SK-N-SH (cell line): ENCODE measurements around the gene LSM3. TPM values are rescaled to one million over a fixed set of nuclear protein-coding genes. Genes with fewer than 3 reads are reported as not detected.

Source experiments
- CTCF ChIA-PET: fragments of 300-600, 350-600 bp; formaldehyde crosslinking; extraction: SDS; loops from one replicate; lab custom pipeline; 2021; lab: Yijun Ruan, JAX
- POLR2A ChIA-PET: fragments of 350-600 bp; sonication (Branson Sonifier 250); formaldehyde crosslinking; extraction: SDS; loops from one replicate; lab custom pipeline; 2020; ENCODE audit warnings: antibody characterized with exemption, inconsistent platforms; lab: Yijun Ruan, JAX
- DNase-seq: peaks from one replicate; pipeline ENCODE4 v3.0.0; 2012
- H2AFZ ChIP-seq: fragments of 200-600 bp; sonication (generic); 2 replicates; pipeline ENCODE4 v1.8.1; 2016; ENCODE audit warnings: antibody characterized with exemption, mild to moderate bottlenecking, low read depth
- H3F3A ChIP-seq: fragments of 200-600 bp; sonication (generic); replicated peaks from 2 replicates; pipeline ENCODE3; 2016; ENCODE audit warnings: antibody characterized with exemption, mild to moderate bottlenecking; ENCODE audit not compliant: insufficient read depth
- H3K27ac ChIP-seq, 2 experiments: fragments of 200-500 bp in 1 of 2; fragments of 200-600 bp in 1 of 2; sonication (Bioruptor generic) in 1 of 2; sonication (generic), shearing (Covaris generic) in 1 of 2; 2 replicates each; pipeline versions ENCODE4 v1.5.1 to v1.6.1; 2014 to 2016; ENCODE audit warnings: low read depth in 2 of 2, inconsistent platforms in 1 of 2, low read length in 1 of 2, mild to moderate bottlenecking in 1 of 2, mixed read lengths in 1 of 2
- H3K27me3 ChIP-seq: fragments of 200-600 bp; sonication (generic), shearing (Covaris generic); 2 replicates; pipeline ENCODE4 v1.6.1; 2016; ENCODE audit warnings: mixed run types; ENCODE audit not compliant: insufficient read depth
- H3K36me3 ChIP-seq, 2 experiments: fragments of 200-500 bp in 1 of 2; fragments of 200-600 bp in 1 of 2; sonication (Bioruptor generic) in 1 of 2; sonication (generic) in 1 of 2; replicated peaks in 1 of 2; 2 replicates each; pipeline versions ENCODE3 to v1.5.1; 2014 to 2016; ENCODE audit warnings: low read length in 1 of 2, mild to moderate bottlenecking in 1 of 2; ENCODE audit not compliant: insufficient read depth in 2 of 2, control insufficient read depth in 1 of 2
- H3K4me1 ChIP-seq, 2 experiments: fragments of 200-500 bp in 1 of 2; fragments of 200-600 bp in 1 of 2; sonication (Bioruptor generic) in 1 of 2; sonication (generic), shearing (Covaris generic) in 1 of 2; 2 replicates each; pipeline versions ENCODE4 v1.5.1 to v1.6.1; 2014 to 2016; ENCODE audit warnings: low read depth in 1 of 2, low read length in 1 of 2, mixed run types in 1 of 2; ENCODE audit not compliant: insufficient read depth in 2 of 2, control insufficient read depth in 1 of 2
- H3K4me2 ChIP-seq: fragments of 200-600 bp; sonication (generic), shearing (Covaris generic); 2 replicates; pipeline ENCODE4 v1.6.1; 2017; ENCODE audit warnings: mixed run types
- H3K4me3 ChIP-seq, 2 experiments: fragments of 200-500 bp in 1 of 2; fragments of 200-600 bp in 1 of 2; sonication (Bioruptor generic) in 1 of 2; sonication (generic), shearing (Covaris generic) in 1 of 2; 2 replicates each; pipeline versions ENCODE4 v1.5.1 to v1.8.1; 2014 to 2016; ENCODE audit warnings: low read depth in 2 of 2, inconsistent platforms in 1 of 2, low read length in 1 of 2, mild to moderate bottlenecking in 1 of 2, mixed read lengths in 1 of 2, moderate library complexity in 1 of 2
- H3K79me2 ChIP-seq: fragments of 200-600 bp; sonication (generic); 2 replicates; pipeline ENCODE4 v1.8.1; 2017; ENCODE audit warnings: mild to moderate bottlenecking; ENCODE audit not compliant: insufficient read depth
- H3K9ac ChIP-seq: fragments of 200-600 bp; sonication (generic); 2 replicates; pipeline ENCODE4 v1.6.1; 2017; ENCODE audit warnings: mixed run types
- H3K9me2 ChIP-seq: fragments of 200-600 bp; sonication (generic); 2 replicates; pipeline ENCODE4 v1.6.1; 2017; ENCODE audit warnings: mixed run types
- H3K9me3 ChIP-seq: fragments of 200-600 bp; sonication (generic); 2 replicates; pipeline ENCODE4 v1.6.1; 2017; ENCODE audit warnings: mixed run types, mild to moderate bottlenecking, moderate library complexity
- H4K20me1 ChIP-seq: fragments of 200-600 bp; sonication (generic); 2 replicates; pipeline ENCODE4 v1.6.1; 2017; ENCODE audit warnings: mild to moderate bottlenecking, mixed run types; ENCODE audit not compliant: insufficient read depth
- EZH2phosphoT487 ChIP-seq: fragments of 200-600 bp; sonication (generic); IDR thresholded peaks from 2 replicates; pipeline ENCODE4 v1.6.1; 2017; ENCODE audit warnings: low read depth, mixed run types, mild to moderate bottlenecking, antibody characterized with exemption, moderate library complexity, borderline replicate concordance
- FOSL2 ChIP-seq: IDR thresholded peaks from 2 replicates; pipeline ENCODE4 v1.4.0; 2012; ENCODE audit warnings: low read depth, mild to moderate bottlenecking, moderate library complexity, borderline replicate concordance
- JUND ChIP-seq: IDR thresholded peaks from 2 replicates; pipeline ENCODE4 v1.4.0; 2012
- MEF2A ChIP-seq: IDR thresholded peaks from 2 replicates; pipeline ENCODE4 v1.4.0; 2012; ENCODE audit warnings: low read depth, borderline replicate concordance
- NFIC ChIP-seq: IDR thresholded peaks from 2 replicates; pipeline ENCODE4 v1.4.0; 2012; ENCODE audit warnings: borderline replicate concordance
- SMC3 ChIP-seq: IDR thresholded peaks from 2 replicates; pipeline ENCODE4 v1.6.1; 2012; ENCODE audit warnings: low read depth, low read length, improper control_type of control experiment
- YY1 ChIP-seq: IDR thresholded peaks from 2 replicates; pipeline ENCODE4 v1.4.0; 2012; ENCODE audit warnings: low read depth, mild to moderate bottlenecking
- WGBS: methylation state at CpG from one replicate; pipeline ENCODE4 v1.1.6; 2017; ENCODE audit warnings: low lambda C conversion rate; 5-methylcytosine and 5-hydroxymethylcytosine counted together
- polyA plus RNA-seq, 3 experiments: library from polyadenylated mRNA; depleted of rRNA; stranded (reverse); fragments of >200 nt; gene quantifications; 2 replicates each; pipeline ENCODE4 v1.2.3, GENCODE V29; 2012
- TF ChIP-seq, protein P1 (sequence below): IDR thresholded peaks from 2 replicates; pipeline ENCODE4 v1.4.0; 2012; ENCODE audit warnings: low read depth, borderline replicate concordance
- TF ChIP-seq, protein P2 (sequence below): IDR thresholded peaks from 2 replicates; pipeline ENCODE4 v1.6.1; 2012; ENCODE audit warnings: mild to moderate bottlenecking, low read depth, low read length, moderate library complexity
- TF ChIP-seq, protein P3 (sequence below): IDR thresholded peaks from 2 replicates; pipeline ENCODE4 v1.4.0; 2012; ENCODE audit warnings: low read depth, borderline replicate concordance
- TF ChIP-seq, protein P4 (sequence below): fragments of 150-350 bp; IDR thresholded peaks from 2 replicates; pipeline ENCODE4 v1.6.1; 2017; ENCODE audit warnings: antibody characterized with exemption, low read length, low read depth, borderline replicate concordance
- TF ChIP-seq, protein P5 (sequence below): IDR thresholded peaks from 2 replicates; pipeline ENCODE4 v1.4.0; 2012; ENCODE audit warnings: low read depth

Gene LSM3
- polyA plus RNA-seq, 1 of the 3 experiments (the other 2 are of a cell fraction) = 5.1 TPM

DNA sequence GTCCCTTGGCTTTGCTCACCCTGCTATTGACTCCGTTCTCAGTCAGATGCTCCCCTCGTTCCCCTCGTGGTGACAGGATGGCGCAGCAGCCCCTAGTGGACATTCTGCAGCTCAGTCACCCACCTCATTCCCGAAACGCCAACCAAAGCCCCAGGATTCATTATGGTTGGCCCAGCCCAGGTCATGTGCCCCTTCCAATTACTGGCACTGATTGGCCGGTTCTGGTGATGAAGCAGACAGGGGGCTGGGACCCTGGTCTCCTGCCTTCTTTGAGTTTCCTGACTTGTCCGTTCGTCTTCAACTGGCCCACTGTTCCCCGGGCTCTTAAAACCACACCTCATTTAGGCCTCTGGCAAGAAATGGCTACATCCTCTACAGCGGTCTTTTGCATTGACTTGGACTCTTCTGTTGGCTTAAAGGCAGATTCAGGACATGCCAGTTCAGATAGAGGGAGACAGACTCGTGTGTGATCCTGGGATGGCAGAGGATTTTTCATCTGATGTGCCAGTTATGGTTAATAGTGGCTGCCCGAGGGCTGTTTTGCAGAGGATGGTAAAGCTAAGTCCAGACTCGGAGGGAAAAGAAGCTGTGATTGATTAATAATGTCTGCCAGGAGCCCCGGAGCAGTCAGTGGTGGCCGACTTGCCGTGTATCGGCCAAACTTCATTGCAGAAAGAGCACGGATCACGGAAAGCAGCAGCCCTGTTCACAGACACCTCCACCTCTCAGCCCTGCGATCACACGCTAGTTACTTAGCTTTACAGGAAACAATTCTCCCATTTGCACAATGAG lies 37.8 kb downstream of the LSM3 start (continued):
- TF ChIP-seq SMC3 (peak; percentile 57), JUND (no peak), NFIC (no peak)
- TF ChIP-seq, protein P1, sequence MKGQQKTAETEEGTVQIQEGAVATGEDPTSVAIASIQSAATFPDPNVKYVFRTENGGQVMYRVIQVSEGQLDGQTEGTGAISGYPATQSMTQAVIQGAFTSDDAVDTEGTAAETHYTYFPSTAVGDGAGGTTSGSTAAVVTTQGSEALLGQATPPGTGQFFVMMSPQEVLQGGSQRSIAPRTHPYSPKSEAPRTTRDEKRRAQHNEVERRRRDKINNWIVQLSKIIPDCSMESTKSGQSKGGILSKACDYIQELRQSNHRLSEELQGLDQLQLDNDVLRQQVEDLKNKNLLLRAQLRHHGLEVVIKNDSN = peak; percentile 92
- TF ChIP-seq, protein P2, sequence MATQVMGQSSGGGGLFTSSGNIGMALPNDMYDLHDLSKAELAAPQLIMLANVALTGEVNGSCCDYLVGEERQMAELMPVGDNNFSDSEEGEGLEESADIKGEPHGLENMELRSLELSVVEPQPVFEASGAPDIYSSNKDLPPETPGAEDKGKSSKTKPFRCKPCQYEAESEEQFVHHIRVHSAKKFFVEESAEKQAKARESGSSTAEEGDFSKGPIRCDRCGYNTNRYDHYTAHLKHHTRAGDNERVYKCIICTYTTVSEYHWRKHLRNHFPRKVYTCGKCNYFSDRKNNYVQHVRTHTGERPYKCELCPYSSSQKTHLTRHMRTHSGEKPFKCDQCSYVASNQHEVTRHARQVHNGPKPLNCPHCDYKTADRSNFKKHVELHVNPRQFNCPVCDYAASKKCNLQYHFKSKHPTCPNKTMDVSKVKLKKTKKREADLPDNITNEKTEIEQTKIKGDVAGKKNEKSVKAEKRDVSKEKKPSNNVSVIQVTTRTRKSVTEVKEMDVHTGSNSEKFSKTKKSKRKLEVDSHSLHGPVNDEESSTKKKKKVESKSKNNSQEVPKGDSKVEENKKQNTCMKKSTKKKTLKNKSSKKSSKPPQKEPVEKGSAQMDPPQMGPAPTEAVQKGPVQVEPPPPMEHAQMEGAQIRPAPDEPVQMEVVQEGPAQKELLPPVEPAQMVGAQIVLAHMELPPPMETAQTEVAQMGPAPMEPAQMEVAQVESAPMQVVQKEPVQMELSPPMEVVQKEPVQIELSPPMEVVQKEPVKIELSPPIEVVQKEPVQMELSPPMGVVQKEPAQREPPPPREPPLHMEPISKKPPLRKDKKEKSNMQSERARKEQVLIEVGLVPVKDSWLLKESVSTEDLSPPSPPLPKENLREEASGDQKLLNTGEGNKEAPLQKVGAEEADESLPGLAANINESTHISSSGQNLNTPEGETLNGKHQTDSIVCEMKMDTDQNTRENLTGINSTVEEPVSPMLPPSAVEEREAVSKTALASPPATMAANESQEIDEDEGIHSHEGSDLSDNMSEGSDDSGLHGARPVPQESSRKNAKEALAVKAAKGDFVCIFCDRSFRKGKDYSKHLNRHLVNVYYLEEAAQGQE = no peak

DNA sequence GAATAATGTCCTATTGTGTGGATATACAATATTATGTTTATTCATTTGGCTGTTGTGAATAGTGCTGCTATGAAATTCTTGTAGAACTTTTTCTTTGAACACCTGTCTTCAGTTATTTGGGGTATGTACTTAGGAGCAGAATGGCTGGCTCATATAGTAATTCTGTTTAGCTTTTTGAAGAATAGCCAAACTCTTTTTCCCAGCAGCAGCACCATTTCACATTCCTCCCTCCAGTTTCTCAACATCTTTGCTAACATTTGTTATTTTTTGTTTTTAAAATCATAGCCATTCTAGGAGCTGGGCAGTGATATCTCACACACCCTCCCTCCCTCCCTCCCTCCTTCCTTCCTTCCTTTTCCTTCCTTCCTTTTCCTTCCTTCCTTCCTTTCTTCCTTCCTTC lies 39.7 kb downstream of the LSM3 start:
- Histone ChIP-seq H3F3A (peaks cover 3% of the 10 kb centered on the region), H3K9ac (no peak overlapping the region), H3K27ac (no peak overlapping the region), H3K4me2 (no peak overlapping the region), H3K9me3 (peaks cover 14% of the 10 kb centered on the region), H3K36me3 (no peaks in the 10 kb centered on the region), H3K4me1 (peaks cover 0 to 4% of the 10 kb centered on the region in 2 experiments; a peak in 1 of 4 replicates), H3K27me3 (no peaks in the 10 kb centered on the region), H2AFZ (no peak overlapping the region), H3K4me3 (no peak overlapping the region), H4K20me1 (no peaks in the 10 kb centered on the region), H3K9me2 (no peaks in the 10 kb centered on the region), H3K79me2 (no peaks in the 10 kb centered on the region)
- POLR2A ChIA-PET = no interaction called here
- CTCF ChIA-PET = interaction anchor here (8.1 kb wide), 1 partner anchor 14 kb away, joined by 115 read pairs; no protein-coding TSS in a partner anchor
- DNase-seq = no peak
- TF ChIP-seq NFIC = no peak
- no peak for TF ChIP-seq FOSL2

DNA sequence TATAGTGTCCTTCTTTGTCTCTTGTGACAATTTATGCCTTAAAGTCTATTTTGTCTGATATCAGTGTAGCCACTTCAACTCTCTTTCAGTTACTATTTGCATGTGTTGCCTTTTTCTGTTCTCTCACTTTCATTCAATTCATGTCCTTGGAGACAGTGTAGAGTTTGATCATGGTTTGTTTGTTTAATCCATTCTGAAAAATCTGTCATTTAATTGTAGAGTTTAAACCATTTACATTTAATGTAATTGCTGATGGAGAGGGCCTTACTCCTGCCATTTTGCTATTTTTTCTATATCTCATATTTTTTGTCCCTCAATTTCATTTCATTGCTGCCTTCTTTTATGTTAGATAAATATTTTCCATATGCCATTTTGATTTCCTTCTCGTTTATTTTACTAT lies 42.3 kb downstream of the LSM3 start:
- Histone ChIP-seq H3K4me3 (no peak overlapping the region), H3K27ac (no peak overlapping the region), H3K9ac (no peak overlapping the region), H3K79me2 (no peaks in the 10 kb centered on the region), H3F3A (peaks cover 3% of the 10 kb centered on the region), H3K4me2 (no peak overlapping the region), H2AFZ (no peak overlapping the region), H3K4me1 (peaks cover 0 to 8% of the 10 kb centered on the region in 2 experiments; a peak in 1 of 4 replicates), H3K36me3 (no peaks in the 10 kb centered on the region), H3K9me2 (no peaks in the 10 kb centered on the region), H3K9me3 (peaks cover 14% of the 10 kb centered on the region), H3K27me3 (no peaks in the 10 kb centered on the region), H4K20me1 (no peaks in the 10 kb centered on the region)
- TF ChIP-seq EZH2phosphoT487 (no peak), NFIC (no peak), MEF2A (no peak), YY1 (no peak)
- TF ChIP-seq, protein P3, sequence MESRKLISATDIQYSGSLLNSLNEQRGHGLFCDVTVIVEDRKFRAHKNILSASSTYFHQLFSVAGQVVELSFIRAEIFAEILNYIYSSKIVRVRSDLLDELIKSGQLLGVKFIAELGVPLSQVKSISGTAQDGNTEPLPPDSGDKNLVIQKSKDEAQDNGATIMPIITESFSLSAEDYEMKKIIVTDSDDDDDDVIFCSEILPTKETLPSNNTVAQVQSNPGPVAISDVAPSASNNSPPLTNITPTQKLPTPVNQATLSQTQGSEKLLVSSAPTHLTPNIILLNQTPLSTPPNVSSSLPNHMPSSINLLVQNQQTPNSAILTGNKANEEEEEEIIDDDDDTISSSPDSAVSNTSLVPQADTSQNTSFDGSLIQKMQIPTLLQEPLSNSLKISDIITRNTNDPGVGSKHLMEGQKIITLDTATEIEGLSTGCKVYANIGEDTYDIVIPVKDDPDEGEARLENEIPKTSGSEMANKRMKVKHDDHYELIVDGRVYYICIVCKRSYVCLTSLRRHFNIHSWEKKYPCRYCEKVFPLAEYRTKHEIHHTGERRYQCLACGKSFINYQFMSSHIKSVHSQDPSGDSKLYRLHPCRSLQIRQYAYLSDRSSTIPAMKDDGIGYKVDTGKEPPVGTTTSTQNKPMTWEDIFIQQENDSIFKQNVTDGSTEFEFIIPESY = no peak
- TF ChIP-seq, protein P4, sequence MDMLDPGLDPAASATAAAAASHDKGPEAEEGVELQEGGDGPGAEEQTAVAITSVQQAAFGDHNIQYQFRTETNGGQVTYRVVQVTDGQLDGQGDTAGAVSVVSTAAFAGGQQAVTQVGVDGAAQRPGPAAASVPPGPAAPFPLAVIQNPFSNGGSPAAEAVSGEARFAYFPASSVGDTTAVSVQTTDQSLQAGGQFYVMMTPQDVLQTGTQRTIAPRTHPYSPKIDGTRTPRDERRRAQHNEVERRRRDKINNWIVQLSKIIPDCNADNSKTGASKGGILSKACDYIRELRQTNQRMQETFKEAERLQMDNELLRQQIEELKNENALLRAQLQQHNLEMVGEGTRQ = no peak
- TF ChIP-seq, protein P5, sequence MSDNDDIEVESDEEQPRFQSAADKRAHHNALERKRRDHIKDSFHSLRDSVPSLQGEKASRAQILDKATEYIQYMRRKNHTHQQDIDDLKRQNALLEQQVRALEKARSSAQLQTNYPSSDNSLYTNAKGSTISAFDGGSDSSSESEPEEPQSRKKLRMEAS = no peak
- CTCF ChIA-PET = interaction anchor here (1.3 kb wide), 1 partner anchor 9 kb away, joined by 3 read pairs; no protein-coding TSS in a partner anchor
- POLR2A ChIA-PET = no interaction called here
- 22% methylated on average over 1 of the region's 1 CpG for WGBS
- no peak for DNase-seq
